Right lobe of liver (tissue), 6 donors: Measurements from ENCODE around the gene MED14. TPM values are rescaled to one million over a fixed set of nuclear protein-coding genes. Genes with fewer than 3 reads are reported as not detected.
A peak's percentile ranks its signal among the peaks of the same experiment; 100 is the strongest.

Experiments used
- ATAC-seq, 4 donors: fragments of 200-7000 bp; cut with Tn5 transposase; one replicate each; pipeline ENCODE4 v1.9.1; 2020; ENCODE audit warnings: mild to moderate bottlenecking in 4 of 4, moderate library complexity in 4 of 4
- DNase-seq, 3 donors: peaks; one replicate each; pipeline ENCODE4 v3.0.0-alpha.2; 2020
- H3K27ac ChIP-seq, 3 donors: fragments of 200-600 bp; one replicate each; pipeline ENCODE4 v1.8.0; 2022
- H3K27me3 ChIP-seq, 2 donors: fragments of 200-600 bp; one replicate each; pipeline ENCODE4 v1.8.0; 2022
- H3K36me3 ChIP-seq, 4 donors: fragments of 200-600 bp; sonication (generic) in 1 of 4; one replicate each; pipeline versions ENCODE4 v1.5.1 to v1.8.0; 2017 to 2022; ENCODE audit warnings: control low read depth in 1 of 4
- H3K4me1 ChIP-seq, 4 donors: fragments of 200-600 bp; sonication (generic) in 1 of 4; one replicate each; pipeline versions ENCODE4 v1.5.1 to v1.8.0; 2017 to 2022; ENCODE audit warnings: control low read depth in 1 of 4
- H3K4me3 ChIP-seq, 3 donors: fragments of 200-600 bp; one replicate each; pipeline ENCODE4 v1.8.0; 2022
- H3K9me3 ChIP-seq, 4 donors: fragments of 200-600 bp; sonication (generic) in 1 of 4; one replicate each; pipeline versions ENCODE4 v1.5.1 to v1.8.0; 2017 to 2022; ENCODE audit warnings: control low read depth in 1 of 4
- CTCF ChIP-seq, 4 donors: fragments of 200-600 bp in 3 of 4; fragments of 450-650 bp in 1 of 4; IDR thresholded peaks; one replicate each; pipeline versions ENCODE4 v1.5.1 to v1.8.0; 2016 to 2022; ENCODE audit warnings: antibody characterized with exemption in 4 of 4, mild to moderate bottlenecking in 2 of 4
- POLR2A ChIP-seq: fragments of 450-650 bp; IDR thresholded peaks from one replicate; pipeline ENCODE4 v1.6.1; 2017; ENCODE audit warnings: antibody characterized with exemption, mild to moderate bottlenecking
- WGBS: methylation state at CpG from one replicate; pipeline ENCODE4 v1.1.6; 2018; ENCODE audit warnings: low coverage, low lambda C conversion rate; ENCODE audit not compliant: insufficient coverage; ENCODE audit errors: missing lambda C conversion rate; 5-methylcytosine and 5-hydroxymethylcytosine counted together
- intact Hi-C, 2 donors: fragments of 100-400 bp; cut with DNase I; formaldehyde crosslinking; loops; one replicate each; pipeline versions ENCODE4 v1.11.2 to v1.14.1; 2022
- total RNA-seq, 6 experiments: library from RNA; depleted of rRNA in 2 of 6; stranded (reverse); fragments of >200 nt in 2 of 6; fragmentation: NEBNext Ultra II Directional in 3 of 6; extraction: Animal tissue kit (Norgen Biotek cat#: 25700) in 3 of 6; gene quantifications; one replicate each; pipeline versions ENCODE4 v1.1.0 to v1.2.4, GENCODE V29; 2016 to 2023
- donor health status: DM: no; HTN: yes; CAD: no.
- donor health status: DM: no; HTN: no; CAD: no.
- donor health status: DM: no; HTN: no; CAD: no.
- donor health status: DM: no; HTN: yes; CAD: no.
- donor health status: DM: no; HTN: yes; CAD: no.

Gene MED14
- total RNA-seq, 6 experiments from 2014 or later: 13.6 to 28.4 (median 24.2) TPM

- WGBS: 73% methylated on average over 5 of the region's 5 CpGs
- H3K4me1 ChIP-seq: peaks cover 0 to 5% (median 0%) of the 10 kb centered on the region in 4 donors
- TF ChIP-seq CTCF (IDR thresholded peaks at IDR 0.05) (no peak), POLR2A (no peak)
- no peak for DNase-seq
- intact Hi-C loops: no loop called here
- H3K36me3 ChIP-seq: peaks cover 0 to 14% (median 2%) of the 10 kb centered on the region in 4 donors
- H3K27ac ChIP-seq: no peak overlapping the region
- no peaks in the 10 kb centered on the region for H3K9me3 ChIP-seq
- H3K4me3 ChIP-seq: no peak overlapping the region
- no peak for ATAC-seq
- H3K27me3 ChIP-seq: no peaks in the 10 kb centered on the region
These were observed 75.0 kb downstream of the MED14 start for GRCh38 chrX:40660381-40660780.

GRCh38 chrX:40653535-40653934, 81.8 kb downstream of the MED14 start:
- intact Hi-C loops: loop anchor here in 1 of 2 donors (10.0 kb wide), 1 partner anchor 141 kb away; no protein-coding TSS in a partner anchor
- Histone ChIP-seq H3K27ac (peak overlapping the region in 1 of 3 donors; percentile 66), H3K4me1 (peaks cover 0 to 5% (median 0%) of the 10 kb centered on the region in 4 donors), H3K9me3 (no peaks in the 10 kb centered on the region), H3K27me3 (no peaks in the 10 kb centered on the region), H3K4me3 (no peak overlapping the region), H3K36me3 (peaks cover 0 to 7% (median 0%) of the 10 kb centered on the region in 4 donors)
- no peak for TF ChIP-seq POLR2A
- no peak for TF ChIP-seq CTCF (IDR thresholded peaks at IDR 0.05)
- no peak for DNase-seq
- ATAC-seq: peak in 2 of 4 donors; percentile 46 to 75
- 23% methylated on average over 2 of the region's 2 CpGs for WGBS

- no peak for DNase-seq
- Histone ChIP-seq H3K9me3 (no peaks in the 10 kb centered on the region), H3K4me1 (peaks cover 0 to 5% (median 2%) of the 10 kb centered on the region in 4 donors), H3K36me3 (peaks cover 0 to 3% (median 0%) of the 10 kb centered on the region in 4 donors), H3K27me3 (no peaks in the 10 kb centered on the region), H3K4me3 (no peak overlapping the region), H3K27ac (peak overlapping the region in 1 of 3 donors; percentile 66)
- ATAC-seq: peak in 1 of 4 donors; percentile 30
- intact Hi-C loops: loop anchor here in 1 of 2 donors (10.0 kb wide), 1 partner anchor 142 kb away; no protein-coding TSS in a partner anchor
- 75% methylated on average over 1 of the region's 1 CpG for WGBS
- TF ChIP-seq POLR2A (no peak), CTCF (IDR thresholded peaks at IDR 0.05) (no peak)
These were observed 82.7 kb downstream of the MED14 start for GRCh38 chrX:40652664-40653063.

- intact Hi-C loops: loop anchor here in 1 of 2 donors (10.0 kb wide), 1 partner anchor 143 kb away; no protein-coding TSS in a partner anchor
- DNase-seq: peak in 2 of 3 donors; percentile 52 to 63
These were observed 83.6 kb downstream of the MED14 start for GRCh38 chrX:40651620-40652223.

More at GRCh38 chrX:40651620-40652223, 83.6 kb downstream of the MED14 start:
- Histone ChIP-seq H3K27me3 (no peaks in the 10 kb centered on the region), H3K4me1 (peaks cover 0 to 5% (median 2%) of the 10 kb centered on the region in 4 donors), H3K4me3 (no peak overlapping the region), H3K27ac (no peak overlapping the region), H3K9me3 (no peaks in the 10 kb centered on the region), H3K36me3 (no peaks in the 10 kb centered on the region)
- WGBS: 1% methylated on average over 3 of the region's 3 CpGs
- ATAC-seq: peak; percentile 46 to 57 (median 51)
- TF ChIP-seq POLR2A: no peak
- TF ChIP-seq CTCF (IDR thresholded peaks at IDR 0.05): peak; percentile 84 to 90 (median 86)
